HepG2 (cell line): Measurements from ENCODE around the gene GNA15. TPM values are rescaled to one million over a fixed set of nuclear protein-coding genes. Genes with fewer than 3 reads are reported as not detected.

Experiments used
- ATAC-seq: fragments of 200-7000 bp; cut with Tn5 transposase; 3 replicates; pipeline ENCODE4 v1.9.1; 2020; ENCODE audit warnings: mild to moderate bottlenecking, moderate library complexity
- BruUV-seq: library from RNA; stranded (reverse); fragments of 400-500 nt; replicated peaks from 2 replicates; lab custom pipeline; 2021; lab: Mats Ljungman, UMichigan
- CTCF ChIA-PET: fragments of 300-600 bp; formaldehyde crosslinking; extraction: SDS; loops from one replicate; lab custom pipeline; 2021; ENCODE audit warnings: low total read pairs, inconsistent platforms, low intra/inter-chr PET ratio; lab: Yijun Ruan, JAX
- POLR2A ChIA-PET: fragments of 350-600 bp; sonication (Branson Sonifier 250); formaldehyde crosslinking; loops from one replicate; lab custom pipeline; 2020; ENCODE audit warnings: antibody characterized with exemption, inconsistent platforms; lab: Yijun Ruan, JAX
- DNase-seq: peaks from one replicate; pipeline ENCODE4 v3.0.0-alpha.2; 2015; ENCODE audit warnings: low spot score
- FAIRE-seq: peaks from 3 replicates; lab custom pipeline; 2011; peaks lifted over from hg19 to GRCh38; lab: Jason Lieb, UNC
- H2AFZ ChIP-seq: one replicate; pipeline ENCODE4 v1.6.1; 2011; ENCODE audit warnings: low read length, inconsistent platforms
- H3K27ac ChIP-seq: fragments of 300-600 bp; 3 replicates; pipeline ENCODE4 v1.8.0; 2011; ENCODE audit warnings: mixed run types, mild to moderate bottlenecking, mixed read lengths, low read length, inconsistent platforms; ENCODE audit not compliant: insufficient read depth; ENCODE audit errors: extremely low read length
- H3K27me3 ChIP-seq, 2 experiments: fragments of 200-600 bp in 1 of 2; 2 replicates in 1 of 2; 3 replicates in 1 of 2; pipeline versions ENCODE4 v1.6.0 to v1.8.0; 2011; ENCODE audit warnings: low read length in 2 of 2, mild to moderate bottlenecking in 2 of 2, moderate library complexity in 2 of 2, inconsistent platforms in 1 of 2; ENCODE audit not compliant: insufficient read depth in 2 of 2, control insufficient read depth in 1 of 2
- H3K36me3 ChIP-seq, 2 experiments: fragments of 200-600 bp in 1 of 2; replicated peaks in 1 of 2; 2 replicates in 1 of 2; 3 replicates in 1 of 2; pipeline versions ENCODE4 v1.5.1 to v1.8.0; 2011; ENCODE audit warnings: low read length in 2 of 2, inconsistent platforms in 1 of 2; ENCODE audit not compliant: insufficient read depth in 2 of 2, control insufficient read depth in 1 of 2
- H3K4me1 ChIP-seq: 2 replicates; pipeline ENCODE4 v1.5.1; 2012; ENCODE audit warnings: low read length, inconsistent platforms; ENCODE audit not compliant: insufficient read depth
- H3K4me2 ChIP-seq: 2 replicates; pipeline ENCODE4 v1.6.0; 2011; ENCODE audit warnings: low read depth, low read length, inconsistent platforms
- H3K4me3 ChIP-seq, 3 experiments: fragments of 200-600 bp in 1 of 3; sonication (generic), shearing (Covaris generic) in 1 of 3; replicated peaks in 1 of 3; 2 replicates each; pipeline ENCODE4 v1.5.1; 2011 to 2016; ENCODE audit warnings: low read length in 3 of 3, inconsistent platforms in 2 of 3, low read depth in 2 of 3, mild to moderate bottlenecking in 2 of 3, control low read depth in 1 of 3, mixed read lengths in 1 of 3; ENCODE audit not compliant: insufficient read depth in 1 of 3
- H3K79me2 ChIP-seq: one replicate; pipeline ENCODE4 v1.6.1; 2011; ENCODE audit warnings: low read length, inconsistent platforms; ENCODE audit not compliant: insufficient read depth
- H3K9ac ChIP-seq: 2 replicates; pipeline ENCODE4 v1.6.0; 2011; ENCODE audit warnings: mild to moderate bottlenecking, low read depth, low read length, inconsistent platforms; ENCODE audit not compliant: insufficient read depth
- H3K9me3 ChIP-seq: 2 replicates; pipeline ENCODE4 v1.5.1; 2012; ENCODE audit warnings: mild to moderate bottlenecking, low read length
- H4K20me1 ChIP-seq: 2 replicates; pipeline ENCODE4 v1.6.0; 2011; ENCODE audit warnings: inconsistent platforms, mild to moderate bottlenecking, low read length, moderate library complexity; ENCODE audit not compliant: insufficient read depth
- AHR ChIP-seq: IDR thresholded peaks from 2 replicates; pipeline ENCODE4 v1.6.1; 2018; ENCODE audit warnings: missing genetic modification reagents, missing compliant biosample characterization
- CEBPB ChIP-seq: IDR thresholded peaks from 2 replicates; pipeline ENCODE4 v1.6.1; 2011; ENCODE audit warnings: low read depth, low read length, improper control_type of control experiment, borderline replicate concordance
- CTCF ChIP-seq: sonication (generic); formaldehyde crosslinking; IDR thresholded peaks from 2 replicates; pipeline ENCODE4 v1.5.0; 2020; ENCODE audit warnings: mild to moderate bottlenecking, missing genetic modification reagents, moderate library complexity
- DMAP1 ChIP-seq: IDR thresholded peaks from 2 replicates; pipeline ENCODE4 v1.6.1; 2016
- FLYWCH1 ChIP-seq: sonication (generic); formaldehyde crosslinking; IDR thresholded peaks from 2 replicates; pipeline ENCODE4 v1.8.1; 2023; ENCODE audit warnings: mild to moderate bottlenecking, missing genetic modification reagents
- GATAD2A ChIP-seq: IDR thresholded peaks from 2 replicates; pipeline ENCODE4 v1.6.1; 2016
- HMGXB4 ChIP-seq, 2 experiments: sonication (generic) in 1 of 2; formaldehyde crosslinking in 1 of 2; IDR thresholded peaks; 2 replicates each; pipeline versions ENCODE4 v1.4.0 to v1.6.1; 2018 to 2020; ENCODE audit warnings: missing genetic modification reagents in 2 of 2, borderline replicate concordance in 1 of 2, low read depth in 1 of 2, mild to moderate bottlenecking in 1 of 2, missing biosample characterization in 1 of 2
- HNRNPH1 ChIP-seq: fragments of 200-400 bp; formaldehyde crosslinking; optimal IDR thresholded peaks from 2 replicates; pipeline ENCODE3; 2017; ENCODE audit warnings: mild to moderate bottlenecking, low read depth, low read length
- MTA1 ChIP-seq: sonication (generic); formaldehyde crosslinking; IDR thresholded peaks from 2 replicates; pipeline ENCODE4 v1.4.0; 2020; ENCODE audit warnings: missing genetic modification reagents, mild to moderate bottlenecking, borderline replicate concordance
- MYPOP ChIP-seq: sonication (generic); formaldehyde crosslinking; IDR thresholded peaks from 2 replicates; pipeline ENCODE4 v1.8.1; 2023; ENCODE audit warnings: mild to moderate bottlenecking, moderate library complexity, missing genetic modification reagents
- RAD21 ChIP-seq: fragments of 450-650 bp; formaldehyde crosslinking; IDR thresholded peaks from 2 replicates; pipeline ENCODE4 v1.5.0; 2020; ENCODE audit warnings: mild to moderate bottlenecking
- TEAD3 ChIP-seq: optimal IDR thresholded peaks from 2 replicates; pipeline ENCODE3; 2016; ENCODE audit warnings: borderline replicate concordance
- TEF ChIP-seq: sonication (generic); formaldehyde crosslinking; IDR thresholded peaks from 2 replicates; pipeline ENCODE4 v1.5.0; 2020; ENCODE audit warnings: missing genetic modification reagents
- ZBTB20 ChIP-seq: sonication (generic); formaldehyde crosslinking; IDR thresholded peaks from 2 replicates; pipeline ENCODE4 v1.8.1; 2023; ENCODE audit warnings: missing genetic modification reagents, low read depth, mild to moderate bottlenecking, borderline replicate concordance
- ZNF34 ChIP-seq: sonication (generic); formaldehyde crosslinking; IDR thresholded peaks from 2 replicates; pipeline ENCODE4 v1.4.0; 2020; ENCODE audit warnings: mild to moderate bottlenecking, missing genetic modification reagents, borderline replicate concordance
- ZNF670 ChIP-seq: sonication (generic); formaldehyde crosslinking; IDR thresholded peaks from 2 replicates; pipeline ENCODE4 v1.8.0; 2022; ENCODE audit warnings: mild to moderate bottlenecking, missing genetic modification reagents, borderline replicate concordance
- ZUFSP ChIP-seq: sonication (generic); formaldehyde crosslinking; IDR thresholded peaks from 2 replicates; pipeline ENCODE4 v1.9.0; 2021; ENCODE audit warnings: missing genetic modification reagents, mild to moderate bottlenecking, borderline replicate concordance
- WGBS: methylation state at CpG from one replicate; pipeline ENCODE4 v1.1.6; 2017; ENCODE audit warnings: low lambda C conversion rate; 5-methylcytosine and 5-hydroxymethylcytosine counted together
- in situ Hi-C: cut with HindIII; loops from 2 replicates; pipeline ENCODE4 v1.10.0; 2017; ENCODE audit warnings: low pct_unique_long_range_greater_than_20kb; ENCODE audit not compliant: extremely low pct_ligation_motif_present
- intact Hi-C: fragments of 100-400 bp; cut with micrococcal nuclease; formaldehyde crosslinking; loops from one replicate; pipeline ENCODE4 v1.10.0; 2022; ENCODE audit not compliant: unreplicated experiment
- polyA plus RNA-seq, 8 experiments: library from polyadenylated mRNA; depleted of rRNA in 3 of 8; stranded (reverse) in 7 of 8; unstranded in 1 of 8; fragments of >200 nt; fragmentation: Illumina TruSeq in 4 of 8; extraction: Trizol in 4 of 8; gene quantifications; 2 replicates each; pipeline versions ENCODE4 v1.2.1 to v1.2.3, GENCODE V29; 2011 to 2016; ENCODE audit warnings: low read depth in 4 of 8, missing spikeins in 1 of 8, mixed read lengths in 1 of 8; ENCODE audit not compliant: insufficient read depth in 1 of 8
- total RNA-seq, 5 experiments: library from RNA; depleted of rRNA; stranded (reverse); fragments of >200 nt; fragmentation: Illumina TruSeq; extraction: Trizol; gene quantifications; 2 replicates each; pipeline ENCODE4 v1.2.3, GENCODE V29; 2016; ENCODE audit warnings: low read depth in 1 of 5

Gene GNA15
- total and polyA plus RNA-seq, 2 of the 13 experiments (the other 11 are each of a cell fraction or from before 2014, with no cell fraction given), result not detected

- ChIA-PET CTCF (interaction anchor here (1.0 to 1.5 kb wide), 3 partner anchors 32 to 158 kb away, joined by 3 to 23 read pairs (median 14); no protein-coding TSS in a partner anchor), POLR2A (interaction anchor here (0.7 to 1.5 kb wide), 4 partner anchors 11 to 146 kb away, joined by 3 to 6 read pairs (median 4); no protein-coding TSS in a partner anchor)
- Histone ChIP-seq H4K20me1 (peaks cover 26% of the 10 kb centered on the region; the same call in 1 of the 2 replicates), H3K27ac (no peak overlapping the region), H3K4me2 (no peak overlapping the region), H2AFZ (no peak overlapping the region), H3K9me3 (no peaks in the 10 kb centered on the region), H3K36me3 (peaks cover 4 to 16% of the 10 kb centered on the region in 2 experiments; a peak in 4 of 5 replicates), H3K79me2 (peaks cover 45% of the 10 kb centered on the region), H3K4me1 (peaks cover 26% of the 10 kb centered on the region), H3K4me3 (no peak overlapping the region), H3K9ac (no peak overlapping the region), H3K27me3 (no peaks in the 10 kb centered on the region)
- FAIRE-seq (peak; percentile 80), ATAC-seq (peak; percentile 65), DNase-seq (peak; percentile 52)
- in situ Hi-C loops, result loop anchor here (5.0 kb wide), 1 partner anchor 151 kb away; no protein-coding TSS in a partner anchor
- intact Hi-C loops, result loop anchor here (1.0 kb wide), 1 partner anchor 146 kb away; no protein-coding TSS in a partner anchor
- WGBS, result no CpG with 5 or more reads among the region's 5 CpGs
- BruUV-seq, result no TSS peak
- TF ChIP-seq CTCF (CRISPR knock-in tag), result peak; percentile 86
- no peak for TF ChIP-seq TEF
- 0 out of 2 replicates have a peak, but pooled peaks have one; percentile 25 for TF ChIP-seq DMAP1 (CRISPR knock-in tag)
- TF ChIP-seq MYPOP (CRISPR knock-in tag), result no peak
- no peak for TF ChIP-seq ZNF34 (CRISPR knock-in tag)
- TF ChIP-seq GATAD2A, result 0 out of 2 replicates have a peak, but pooled peaks have one; percentile 27
- TF ChIP-seq RAD21, result peak; percentile 66
- 0 out of 4 replicates have a peak, but pooled peaks of 1 of the 2 experiments have one; percentile 35 for TF ChIP-seq HMGXB4 (CRISPR knock-in tag; IDR thresholded peaks at IDR 0.05; ENCODE audit: borderline replicate concordance in 1 of 2, low read depth in 1 of 2)
- no peak for TF ChIP-seq CEBPB
- peak; percentile 79; the same call in 1 of the 2 replicates for TF ChIP-seq AHR (CRISPR knock-in tag)
- TF ChIP-seq ZNF670 (CRISPR knock-in tag), result no peak
- TF ChIP-seq TEAD3 (CRISPR knock-in tag), result peak; percentile 19
- TF ChIP-seq HNRNPH1, result no peak
- TF ChIP-seq ZUFSP, result no peak
- no peak for TF ChIP-seq ZBTB20 (CRISPR knock-in tag)
- no peak for TF ChIP-seq FLYWCH1 (CRISPR knock-in tag)
- peak; percentile 25; the same call in 1 of the 2 replicates for TF ChIP-seq MTA1 (CRISPR knock-in tag)
Measured at GRCh38 chr19:3108775-3109174, 27.1 kb upstream of the GNA15 start.
